Activated B cell treated with CpG ODN at 0.5 μM for 24 hours (primary cell): ENCODE results near the gene FAM234B. TPM values are rescaled to one million over a fixed set of nuclear protein-coding genes. Genes with fewer than 3 reads are reported as not detected.
"Not testable (repeated sequence)": the region's sequence is repeated elsewhere in the genome, so short reads cannot be mapped to it uniquely, and the experiment has no call there.

Experiments
- ATAC-seq: fragments of 200-7000 bp; cut with Tn5 transposase; one replicate; pipeline ENCODE4 v1.10.0; 2021; ENCODE audit warnings: low read depth, mild to moderate bottlenecking, moderate library complexity
- CTCF ChIA-PET: fragments of 350-600 bp; sonication (Branson Sonifier 250); formaldehyde crosslinking; loops from one replicate; lab custom pipeline; 2021; ENCODE audit warnings: antibody characterized with exemption; lab: Charles Lee
- POLR2A ChIA-PET: fragments of 350-600 bp; sonication (Branson Sonifier 250); formaldehyde crosslinking; loops from one replicate; lab custom pipeline; 2021; ENCODE audit warnings: antibody characterized with exemption; lab: Charles Lee
- DNase-seq: peaks from one replicate; pipeline ENCODE4 v3.0.0; 2022
- H3K27ac Mint-ChIP-seq: one replicate; pipeline ENCODE4 v1.8.0; 2020; ENCODE audit warnings: mixed read lengths
- H3K27me3 Mint-ChIP-seq: one replicate; pipeline ENCODE4 v1.8.0; 2021; ENCODE audit warnings: mixed read lengths
- H3K36me3 Mint-ChIP-seq: one replicate; pipeline ENCODE4 v1.8.0; 2021; ENCODE audit warnings: low read depth, mixed read lengths
- H3K4me1 Mint-ChIP-seq: one replicate; pipeline ENCODE4 v1.8.0; 2021; ENCODE audit warnings: mixed read lengths
- H3K4me3 Mint-ChIP-seq: one replicate; pipeline ENCODE4 v1.8.0; 2020; ENCODE audit warnings: mild to moderate bottlenecking, mixed read lengths
- H3K9me3 Mint-ChIP-seq: one replicate; pipeline ENCODE4 v1.8.0; 2020; ENCODE audit warnings: mixed read lengths
- intact Hi-C: fragments of 100-400 bp; cut with micrococcal nuclease; formaldehyde crosslinking; loops from one replicate; pipeline ENCODE4 v1.15.1; 2024
- total RNA-seq: library from RNA; stranded (reverse); gene quantifications from 2 replicates; pipeline ENCODE4 v1.2.3, GENCODE V29; 2022
- TF ChIP-seq, protein P1 (sequence below): fragments of 200-600 bp; IDR thresholded peaks from one replicate; pipeline ENCODE4 v1.8.0; 2022; ENCODE audit warnings: antibody characterized with exemption, mild to moderate bottlenecking

FAM234B gene
- total RNA-seq, 1 donor from 2014 or later, result 6.3 TPM

DNA sequence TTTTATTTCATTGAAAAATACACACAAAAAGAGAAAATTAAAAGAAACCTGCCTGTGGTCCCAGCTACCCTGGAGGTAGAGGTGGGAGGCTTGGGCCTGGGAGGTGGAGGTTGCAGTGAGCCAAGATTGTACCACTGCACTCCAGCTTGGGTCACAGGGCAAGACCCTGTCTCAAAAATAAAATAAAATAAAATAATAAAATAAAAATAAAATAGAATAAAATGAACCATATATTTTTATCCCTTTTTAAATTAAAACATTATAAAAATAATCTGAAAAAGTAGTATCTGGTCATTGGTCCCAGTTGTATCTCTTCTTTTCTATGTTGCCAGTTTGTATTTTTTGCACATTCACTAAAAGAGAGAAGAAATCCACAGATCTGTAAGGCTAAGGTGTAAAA, 16.7 kb upstream of the FAM234B start:
- DNase-seq (no peak), ATAC-seq (no peak)
- Mint-ChIP-seq H3K9me3 (no peaks in the 10 kb centered on the region), H3K36me3 (no peaks in the 10 kb centered on the region), H3K27ac (no peak overlapping the region), H3K4me1 (no peaks in the 10 kb centered on the region), H3K4me3 (no peak overlapping the region), H3K27me3 (peaks cover 22% of the 10 kb centered on the region)
- intact Hi-C loops, result no loop called here
- TF ChIP-seq, protein P1, sequence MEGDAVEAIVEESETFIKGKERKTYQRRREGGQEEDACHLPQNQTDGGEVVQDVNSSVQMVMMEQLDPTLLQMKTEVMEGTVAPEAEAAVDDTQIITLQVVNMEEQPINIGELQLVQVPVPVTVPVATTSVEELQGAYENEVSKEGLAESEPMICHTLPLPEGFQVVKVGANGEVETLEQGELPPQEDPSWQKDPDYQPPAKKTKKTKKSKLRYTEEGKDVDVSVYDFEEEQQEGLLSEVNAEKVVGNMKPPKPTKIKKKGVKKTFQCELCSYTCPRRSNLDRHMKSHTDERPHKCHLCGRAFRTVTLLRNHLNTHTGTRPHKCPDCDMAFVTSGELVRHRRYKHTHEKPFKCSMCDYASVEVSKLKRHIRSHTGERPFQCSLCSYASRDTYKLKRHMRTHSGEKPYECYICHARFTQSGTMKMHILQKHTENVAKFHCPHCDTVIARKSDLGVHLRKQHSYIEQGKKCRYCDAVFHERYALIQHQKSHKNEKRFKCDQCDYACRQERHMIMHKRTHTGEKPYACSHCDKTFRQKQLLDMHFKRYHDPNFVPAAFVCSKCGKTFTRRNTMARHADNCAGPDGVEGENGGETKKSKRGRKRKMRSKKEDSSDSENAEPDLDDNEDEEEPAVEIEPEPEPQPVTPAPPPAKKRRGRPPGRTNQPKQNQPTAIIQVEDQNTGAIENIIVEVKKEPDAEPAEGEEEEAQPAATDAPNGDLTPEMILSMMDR, result no peak
- ChIA-PET CTCF (no interaction called here), POLR2A (no interaction called here)

DNA sequence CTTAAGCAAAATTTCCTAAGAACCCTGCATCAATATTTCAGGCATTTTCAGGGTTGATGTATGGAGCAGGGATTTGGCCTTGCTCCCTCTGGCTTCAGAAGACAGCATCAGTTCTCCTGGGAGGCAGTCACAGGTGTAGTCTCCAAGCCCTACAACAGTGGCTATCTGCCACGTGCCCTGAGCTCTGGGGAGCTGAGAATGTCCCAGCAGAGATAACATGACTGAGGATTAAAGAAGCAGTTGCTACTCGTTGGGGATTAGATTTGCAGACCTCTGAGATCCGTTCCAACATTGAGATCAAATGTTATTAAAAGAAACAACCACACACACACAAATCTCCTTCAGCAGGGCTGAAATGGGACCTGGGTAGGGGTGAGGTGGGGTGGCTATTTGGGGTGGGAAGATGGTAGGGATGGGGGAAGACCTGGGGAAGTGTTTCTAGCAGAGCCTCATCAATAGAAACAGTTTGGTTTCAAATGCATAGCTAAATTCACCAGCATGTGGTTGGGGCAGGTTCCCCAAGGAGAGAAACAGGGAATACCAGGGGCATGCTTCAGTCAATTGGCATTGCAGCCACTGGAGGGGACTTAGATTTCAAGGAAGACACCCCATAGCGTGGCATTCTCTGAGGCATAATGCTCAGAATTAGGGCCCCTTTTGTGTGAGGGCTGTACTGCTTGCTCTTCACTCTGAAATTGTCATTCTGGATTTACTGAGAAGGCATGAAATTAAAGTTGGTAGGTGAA, 15.2 kb upstream of the FAM234B start:
- Mint-ChIP-seq H3K27me3 (peaks cover 18% of the 10 kb centered on the region), H3K36me3 (no peaks in the 10 kb centered on the region), H3K4me1 (no peaks in the 10 kb centered on the region), H3K27ac (no peak overlapping the region), H3K9me3 (no peaks in the 10 kb centered on the region), H3K4me3 (no peak overlapping the region)
- intact Hi-C loops, result no loop called here
- DNase-seq (no peak), ATAC-seq (no peak)
- TF ChIP-seq, protein P1, result no peak
- CTCF ChIA-PET, result no interaction called here
- POLR2A ChIA-PET, result no interaction called here

DNA sequence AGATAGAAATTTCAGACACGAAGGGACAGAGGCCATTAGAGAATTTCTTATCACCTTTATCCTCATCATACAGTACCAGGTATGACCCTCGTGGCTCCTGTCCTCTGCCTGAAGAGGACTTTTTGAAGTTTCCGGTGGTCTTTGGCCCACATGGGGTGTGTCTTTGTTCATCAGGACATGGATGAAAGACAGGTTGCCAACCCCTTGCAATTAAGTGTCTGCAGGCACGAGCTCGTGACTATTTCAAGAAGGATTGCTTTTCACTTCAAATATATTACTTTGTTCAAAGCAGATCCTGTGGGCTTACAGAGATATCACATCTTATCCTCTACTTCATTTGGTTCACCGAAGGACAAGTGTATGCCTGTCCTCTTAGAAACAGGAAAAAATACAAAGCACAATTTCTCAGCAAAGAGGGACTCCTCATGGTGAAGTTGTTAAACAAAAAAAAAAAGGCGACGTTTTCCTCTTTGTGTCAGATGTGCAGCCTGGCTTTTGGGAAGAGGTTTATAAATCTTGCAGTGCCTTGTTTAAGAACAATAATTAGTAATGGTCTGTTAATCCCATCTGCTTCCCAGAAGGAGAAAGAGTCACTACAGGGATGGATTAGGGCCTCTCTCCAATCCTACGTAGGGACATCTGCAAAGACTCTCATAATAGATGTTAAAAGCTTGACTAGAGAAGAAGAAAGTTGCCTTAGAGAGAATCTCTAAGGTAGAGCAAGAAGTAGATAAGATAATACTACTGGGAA, 13.5 kb upstream of the FAM234B start:
- no peak for ATAC-seq
- no peak for DNase-seq
- Mint-ChIP-seq H3K27me3 (peaks cover 15% of the 10 kb centered on the region), H3K4me3 (no peak overlapping the region), H3K27ac (no peak overlapping the region), H3K4me1 (no peaks in the 10 kb centered on the region), H3K36me3 (no peaks in the 10 kb centered on the region), H3K9me3 (no peaks in the 10 kb centered on the region)
- ChIA-PET CTCF (no interaction called here), POLR2A (no interaction called here)
- TF ChIP-seq, protein P1, result no peak
- intact Hi-C loops, result no loop called here

DNA sequence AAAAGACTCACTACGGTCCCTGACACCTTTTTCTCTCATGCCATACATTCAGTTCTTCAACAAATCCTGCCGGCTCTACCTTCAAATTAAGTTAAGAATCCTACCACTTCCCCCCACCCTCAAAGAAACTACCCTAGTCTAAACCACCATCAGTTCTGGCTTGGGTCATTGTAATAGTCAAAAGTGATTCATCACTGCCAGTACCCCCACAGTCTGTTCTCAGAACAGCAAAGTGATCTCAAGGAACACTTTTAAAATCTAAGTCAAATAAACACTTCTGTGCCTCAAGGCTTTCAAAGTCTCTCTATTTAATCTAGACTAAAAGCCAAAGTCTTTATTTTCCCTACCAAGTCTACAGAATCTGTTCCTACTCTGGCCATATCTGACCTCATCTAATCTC, 12.0 kb upstream of the FAM234B start:
- no peak overlapping the region for H3K27ac Mint-ChIP-seq
- POLR2A ChIA-PET, result no interaction called here
- intact Hi-C loops, result no loop called here
- H3K4me3 Mint-ChIP-seq, result no peak overlapping the region
- CTCF ChIA-PET, result no interaction called here
- no peaks in the 10 kb centered on the region for H3K4me1 Mint-ChIP-seq
- DNase-seq, result no peak
- no peak for ATAC-seq
- no peaks in the 10 kb centered on the region for H3K36me3 Mint-ChIP-seq
- peaks cover 15% of the 10 kb centered on the region for H3K27me3 Mint-ChIP-seq
- TF ChIP-seq, protein P1, result no peak
- H3K9me3 Mint-ChIP-seq, result no peaks in the 10 kb centered on the region

DNA sequence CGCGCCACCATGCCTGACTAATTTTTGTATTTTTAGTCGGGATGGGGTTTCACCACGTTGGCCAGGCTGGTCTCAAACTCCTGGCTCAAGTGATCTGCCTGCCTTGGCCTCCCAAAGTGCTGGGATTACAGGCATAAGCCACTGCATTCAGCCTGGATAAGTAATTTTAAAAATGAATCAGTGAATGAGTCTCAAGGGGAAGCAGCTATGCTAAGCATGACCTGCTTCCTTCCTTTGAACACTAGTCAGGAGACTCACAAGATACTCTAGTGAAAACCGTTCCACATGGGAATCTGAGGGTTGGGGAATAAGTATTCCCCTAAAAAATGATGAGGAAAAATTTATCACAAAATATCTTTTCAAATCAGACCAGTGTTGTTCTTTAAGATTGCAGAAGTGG, 10.7 kb upstream of the FAM234B start:
- H3K4me1 Mint-ChIP-seq, result no peaks in the 10 kb centered on the region
- H3K36me3 Mint-ChIP-seq, result no peaks in the 10 kb centered on the region
- CTCF ChIA-PET, result no interaction called here
- TF ChIP-seq, protein P1, result no peak
- H3K27ac Mint-ChIP-seq, result no peak overlapping the region
- DNase-seq (no peak), ATAC-seq (no peak)
- no peaks in the 10 kb centered on the region for H3K9me3 Mint-ChIP-seq
- peaks cover 15% of the 10 kb centered on the region for H3K27me3 Mint-ChIP-seq
- H3K4me3 Mint-ChIP-seq, result no peak overlapping the region
- POLR2A ChIA-PET, result no interaction called here
- intact Hi-C loops, result no loop called here

DNA sequence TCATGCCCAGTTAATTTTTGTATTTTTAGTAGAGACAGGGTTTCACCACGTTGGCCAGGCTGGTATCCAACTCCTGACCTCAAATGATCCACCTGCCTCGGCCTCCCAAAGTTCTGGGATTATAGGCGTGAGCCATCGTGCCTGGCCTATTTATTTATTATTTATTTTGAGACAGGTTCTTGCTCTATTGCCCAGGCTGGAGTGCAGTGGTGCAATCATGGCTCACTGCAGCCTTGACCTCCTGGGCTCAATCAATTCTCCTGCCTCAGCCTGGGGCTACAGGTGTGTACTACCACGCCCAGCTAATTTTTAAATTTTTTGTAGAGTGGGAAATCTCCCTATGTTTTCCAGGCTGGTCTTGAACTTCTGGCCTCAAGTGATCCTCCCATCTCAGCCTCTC, 8.8 kb upstream of the FAM234B start:
- H3K4me3 Mint-ChIP-seq, H3K27me3 Mint-ChIP-seq, H3K27ac Mint-ChIP-seq, intact Hi-C loops, POLR2A ChIA-PET, ATAC-seq, H3K36me3 Mint-ChIP-seq, DNase-seq, H3K9me3 Mint-ChIP-seq: not testable (repeated sequence)
- CTCF ChIA-PET, result interaction anchor here (2.0 kb wide), 1 partner anchor 8 kb away, joined by 5 read pairs; the partner anchor contains the start of gene FAM234B
- peaks cover 16% of the 10 kb centered on the region for H3K4me1 Mint-ChIP-seq
